ENCODE data around the gene SEZ6L. TPM values are rescaled to one million over a fixed set of nuclear protein-coding genes. Genes with fewer than 3 reads are reported as not detected.

Gene SEZ6L
- total RNA-seq, 4 donors from 2014 or later, result under 0.01 TPM; not detected in 3

- no peak for TF ChIP-seq POLR2A (IDR thresholded peaks at IDR 0.05)
- no peak for TF ChIP-seq CTCF (IDR thresholded peaks at IDR 0.05)
- no peaks in the 10 kb centered on the region for H3K9me3 ChIP-seq
- H3K4me3 ChIP-seq, result no peak overlapping the region
- no peak overlapping the region for H3K27ac ChIP-seq
- H3K36me3 ChIP-seq, result no peaks in the 10 kb centered on the region
- no peak for DNase-seq
- H3K4me1 ChIP-seq, result no peaks in the 10 kb centered on the region
- WGBS, 2 donors, result 58 to 74% methylated on average over 3 of the region's 3 CpGs
- intact Hi-C loops (cut with DNase I), result no loop called here
- peaks cover 0 to 15% (median 0%) of the 10 kb centered on the region in 4 donors for H3K27me3 ChIP-seq
Measured at GRCh38 chr22:26194313-26194712, 25.1 kb downstream of the SEZ6L start.

- Histone ChIP-seq H3K36me3 (no peaks in the 10 kb centered on the region), H3K4me3 (no peak overlapping the region), H3K9me3 (no peaks in the 10 kb centered on the region), H3K27ac (no peak overlapping the region), H3K4me1 (no peaks in the 10 kb centered on the region), H3K27me3 (peaks cover 0 to 15% (median 0%) of the 10 kb centered on the region in 4 donors)
- TF ChIP-seq CTCF (IDR thresholded peaks at IDR 0.05) (no peak), POLR2A (IDR thresholded peaks at IDR 0.05) (no peak)
- DNase-seq, result no peak
- 43 to 49% methylated on average over 2 of the region's 2 CpGs for WGBS, 2 donors
- intact Hi-C loops (cut with DNase I), result no loop called here
Measured at GRCh38 chr22:26194877-26195276, 25.6 kb downstream of the SEZ6L start.

- H3K4me1 ChIP-seq, result no peaks in the 10 kb centered on the region
- DNase-seq, result no peak
- 54 to 70% methylated on average over 3 of the region's 3 CpGs for WGBS, 2 donors
Measured at GRCh38 chr22:26196657-26197056, 27.4 kb downstream of the SEZ6L start.

GRCh38 chr22:26197425-26197824, 28.2 kb downstream of the SEZ6L start:
- H3K4me3 ChIP-seq, result no peak overlapping the region
- intact Hi-C loops (cut with DNase I), result no loop called here
- no peaks in the 10 kb centered on the region for H3K4me1 ChIP-seq
- no peak overlapping the region for H3K27ac ChIP-seq
- H3K9me3 ChIP-seq, result no peaks in the 10 kb centered on the region
- peaks cover 0 to 29% (median 0%) of the 10 kb centered on the region in 4 donors for H3K27me3 ChIP-seq
- no peaks in the 10 kb centered on the region for H3K36me3 ChIP-seq
- TF ChIP-seq POLR2A (IDR thresholded peaks at IDR 0.05), result no peak
- TF ChIP-seq CTCF (IDR thresholded peaks at IDR 0.05), result no peak
- 84 to 92% methylated on average over 1 of the region's 1 CpG for WGBS, 2 donors
- DNase-seq, result no peak

More at GRCh38 chr22:26196657-26197056, 27.4 kb downstream of the SEZ6L start:
- intact Hi-C loops (cut with DNase I), result no loop called here
- no peak overlapping the region for H3K4me3 ChIP-seq
- no peak overlapping the region for H3K27ac ChIP-seq
- TF ChIP-seq CTCF (IDR thresholded peaks at IDR 0.05) (no peak), POLR2A (IDR thresholded peaks at IDR 0.05) (no peak)
- H3K9me3 ChIP-seq, result no peaks in the 10 kb centered on the region
- peaks cover 0 to 23% (median 0%) of the 10 kb centered on the region in 4 donors for H3K27me3 ChIP-seq
- H3K36me3 ChIP-seq, result no peaks in the 10 kb centered on the region

GRCh38 chr22:26199665-26200064, 30.4 kb downstream of the SEZ6L start:
- 60 to 64% methylated on average over 3 of the region's 3 CpGs for WGBS, 2 donors
- intact Hi-C loops (cut with DNase I), result no loop called here
- DNase-seq, result no peak
- TF ChIP-seq POLR2A (IDR thresholded peaks at IDR 0.05) (no peak), CTCF (IDR thresholded peaks at IDR 0.05) (no peak)
- Histone ChIP-seq H3K4me1 (no peaks in the 10 kb centered on the region), H3K36me3 (no peaks in the 10 kb centered on the region), H3K27me3 (peaks cover 0 to 34% (median 0%) of the 10 kb centered on the region in 4 donors), H3K27ac (no peak overlapping the region), H3K4me3 (no peak overlapping the region), H3K9me3 (no peaks in the 10 kb centered on the region)
